SK-N-MC (cell line): ENCODE measurements around the gene USP7.
A peak's percentile ranks its signal among the peaks of the same experiment; 100 is the strongest.
"Not testable (repeated sequence)": the region's sequence is repeated elsewhere in the genome, so short reads cannot be mapped to it uniquely, and the experiment has no call there.

ENCODE experiments used
- DNase-seq: peaks from one replicate; pipeline ENCODE4 v3.0.0-alpha.2; 2011; ENCODE audit warnings: low read depth, low spot score
- H3K27ac ChIP-seq: fragments of 200-600 bp; sonication (generic); 2 replicates; pipeline ENCODE4 v1.5.1; 2016; ENCODE audit warnings: mixed run types
- H3K36me3 ChIP-seq: fragments of 200-600 bp; sonication (generic); 2 replicates; pipeline ENCODE4 v1.6.1; 2017; ENCODE audit warnings: antibody characterized with exemption, low read length, mixed read lengths; ENCODE audit not compliant: insufficient read depth
- H3K4me3 ChIP-seq: fragments of 200-600 bp; sonication (generic); 2 replicates; pipeline ENCODE4 v1.5.1; 2016
- H3K9ac ChIP-seq: fragments of 200-600 bp; sonication (generic); 2 replicates; pipeline ENCODE4 v1.8.0; 2017; ENCODE audit warnings: mixed run types, mixed read lengths; ENCODE audit not compliant: insufficient read length
- H3K9me3 ChIP-seq: fragments of 200-600 bp; sonication (generic); 2 replicates; pipeline ENCODE4 v1.6.1; 2017; ENCODE audit warnings: low read depth, mild to moderate bottlenecking, antibody characterized with exemption, low read length, moderate library complexity, mixed read lengths
- EZH2 ChIP-seq: fragments of 200-600 bp; sonication (generic); IDR thresholded peaks from one replicate; pipeline ENCODE4 v1.6.1; 2017; ENCODE audit warnings: antibody characterized with exemption
- FOXP2 ChIP-seq: optimal IDR thresholded peaks from 2 replicates; pipeline ENCODE3; 2011; ENCODE audit warnings: mild to moderate bottlenecking, moderate library complexity; ENCODE audit not compliant: insufficient read depth; ENCODE audit errors: extremely low read length, control extremely low read depth
- POLR2AphosphoS5 ChIP-seq: IDR thresholded peaks from 2 replicates; pipeline ENCODE4 v1.6.1; 2012; ENCODE audit warnings: mild to moderate bottlenecking, low read depth, low read length, borderline replicate concordance

Gene USP7

GRCh38 chr16:8880839-8881510, 82.7 kb downstream of the USP7 start:
- TF ChIP-seq POLR2AphosphoS5 (no peak), EZH2 (no peak), FOXP2 (no peak)
- Histone ChIP-seq H3K27ac (no peak overlapping the region), H3K4me3 (no peak overlapping the region), H3K9ac (no peak overlapping the region), H3K9me3 (no peaks in the 10 kb centered on the region), H3K36me3 (no peaks in the 10 kb centered on the region)
- no peak for DNase-seq

DNA sequence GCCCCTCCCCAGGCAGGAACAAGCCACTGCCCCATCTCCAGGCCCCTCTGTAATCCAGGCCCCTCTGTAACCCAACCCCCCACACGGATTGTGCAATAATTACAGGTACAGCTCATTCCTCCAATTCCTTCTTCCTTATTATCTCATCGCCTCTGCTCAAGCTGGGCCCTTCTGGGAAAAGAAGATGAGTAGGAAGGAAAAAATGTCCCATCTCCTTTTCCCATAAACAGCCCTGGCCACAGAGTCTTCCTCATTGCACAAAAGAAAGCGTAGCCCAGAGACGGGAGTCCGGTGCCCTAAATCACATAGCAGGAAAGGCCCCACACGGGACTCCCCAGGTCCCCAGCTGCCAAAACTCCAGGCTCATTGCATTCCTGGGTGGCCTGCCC, 85.2 kb downstream of the USP7 start:
- Histone ChIP-seq H3K9ac (no peak overlapping the region), H3K27ac (no peak overlapping the region), H3K9me3 (no peaks in the 10 kb centered on the region), H3K4me3 (no peak overlapping the region), H3K36me3 (no peaks in the 10 kb centered on the region)
- no peak for DNase-seq
- no peak for TF ChIP-seq POLR2AphosphoS5
- no peak for TF ChIP-seq FOXP2
- no peak for TF ChIP-seq EZH2

GRCh38 chr16:8877894-8878522, 85.7 kb downstream of the USP7 start:
- Histone ChIP-seq H3K27ac (no peak overlapping the region), H3K36me3 (no peaks in the 10 kb centered on the region), H3K4me3 (no peak overlapping the region), H3K9me3 (no peaks in the 10 kb centered on the region), H3K9ac (no peak overlapping the region)
- DNase-seq: no peak
- TF ChIP-seq FOXP2 (no peak), EZH2 (no peak), POLR2AphosphoS5 (no peak)

GRCh38 chr16:8875317-8875716, 88.4 kb downstream of the USP7 start:
- not testable (repeated sequence) for H3K4me3 ChIP-seq, H3K9ac ChIP-seq, DNase-seq, H3K9me3 ChIP-seq, H3K27ac ChIP-seq, H3K36me3 ChIP-seq

DNA sequence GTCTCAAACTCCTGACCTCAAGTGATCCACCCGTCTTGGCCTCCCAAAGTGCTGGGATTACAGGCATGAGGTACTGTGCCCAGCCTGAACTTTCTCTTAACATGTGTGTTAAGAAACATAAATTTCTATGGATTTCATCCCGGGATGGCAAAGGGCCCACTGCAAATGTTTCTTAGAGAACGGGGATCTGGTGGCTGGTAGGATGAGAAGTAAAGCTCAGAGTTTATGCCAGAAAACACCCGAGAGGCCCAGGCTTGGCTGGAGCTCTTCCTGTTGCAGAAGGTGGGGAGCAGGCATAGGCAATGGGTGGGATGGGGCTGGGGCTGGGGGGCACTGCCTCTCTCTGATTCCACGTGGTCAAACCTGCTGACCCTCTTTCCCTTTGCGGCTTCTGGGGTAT, 89.3 kb downstream of the USP7 start:
- DNase-seq: no peak
- Histone ChIP-seq H3K36me3 (no peaks in the 10 kb centered on the region), H3K4me3 (no peak overlapping the region), H3K9ac (no peak overlapping the region), H3K27ac (peak overlapping the region; percentile 9; the same call in 1 of the 2 replicates), H3K9me3 (no peaks in the 10 kb centered on the region)
- TF ChIP-seq POLR2AphosphoS5: no peak

DNA sequence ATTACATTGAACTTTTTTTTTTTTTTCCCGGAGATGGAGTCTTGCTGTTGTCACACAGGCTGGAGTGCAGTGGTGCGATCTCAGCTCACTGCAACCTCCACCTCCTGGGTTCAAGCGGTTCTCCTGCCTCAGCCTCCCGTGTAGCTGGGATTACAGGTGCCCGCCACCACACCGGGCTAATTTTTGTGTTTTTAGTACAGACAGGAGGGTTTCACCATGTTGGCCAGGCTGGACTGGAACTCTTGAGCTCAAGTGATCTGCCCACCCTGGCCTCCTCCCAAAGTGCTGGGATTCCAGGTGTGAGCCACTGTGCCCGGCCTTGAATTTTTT, 89.9 kb downstream of the USP7 start:
- 0 out of 2 replicates have a peak overlapping the region, but pooled peaks have one; percentile 42 for H3K27ac ChIP-seq
- DNase-seq, H3K36me3 ChIP-seq, H3K9ac ChIP-seq, H3K4me3 ChIP-seq, H3K9me3 ChIP-seq: not testable (repeated sequence)

DNA sequence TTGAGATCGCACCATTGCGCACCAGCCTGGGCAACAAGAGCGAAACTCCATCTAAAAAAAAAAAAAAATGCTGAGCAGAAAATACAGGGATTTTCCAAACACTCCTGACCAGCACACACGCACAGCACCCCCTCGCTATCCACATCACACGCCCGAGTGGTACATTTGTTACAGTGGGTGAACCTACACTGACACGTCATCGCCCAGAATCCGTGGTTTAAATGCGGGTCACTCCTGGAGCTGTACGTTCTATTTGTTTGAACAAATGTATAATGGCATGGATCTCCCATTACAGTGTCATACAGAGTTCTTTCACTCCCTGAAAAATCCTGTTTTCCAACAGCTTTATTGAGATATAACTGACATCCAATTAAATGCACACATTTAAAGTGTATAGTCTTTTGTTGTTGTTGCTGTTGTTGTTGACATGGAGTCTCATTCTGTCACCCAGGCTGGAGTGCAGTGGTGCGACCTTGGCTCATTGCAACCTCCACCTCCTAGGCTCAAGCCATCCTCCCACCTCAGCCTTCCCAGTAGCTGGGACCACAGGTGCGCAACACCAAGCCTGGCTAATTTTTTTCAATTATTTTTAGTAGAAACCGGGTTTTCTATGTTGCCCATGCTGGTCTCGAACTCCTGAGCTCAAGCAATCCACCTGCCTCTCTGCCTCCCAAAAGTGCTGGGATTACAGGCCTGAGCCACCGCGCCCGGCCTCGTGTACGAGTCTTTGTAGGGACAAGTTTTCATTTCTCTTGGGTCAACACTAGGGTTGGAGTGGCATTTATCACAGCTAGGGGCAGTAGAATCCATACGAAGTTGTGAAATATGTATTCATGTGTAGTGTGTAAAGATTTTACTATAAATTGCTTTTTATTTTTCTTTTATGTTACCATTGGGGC, 90.5 kb downstream of the USP7 start:
- Histone ChIP-seq H3K9me3 (no peaks in the 10 kb centered on the region), H3K9ac (no peak overlapping the region), H3K27ac (peak overlapping the region; percentile 42; the same call in 1 of the 2 replicates), H3K4me3 (no peak overlapping the region), H3K36me3 (no peaks in the 10 kb centered on the region)
- DNase-seq: no peak
- TF ChIP-seq POLR2AphosphoS5 (no peak), FOXP2 (no peak), EZH2 (no peak)

DNA sequence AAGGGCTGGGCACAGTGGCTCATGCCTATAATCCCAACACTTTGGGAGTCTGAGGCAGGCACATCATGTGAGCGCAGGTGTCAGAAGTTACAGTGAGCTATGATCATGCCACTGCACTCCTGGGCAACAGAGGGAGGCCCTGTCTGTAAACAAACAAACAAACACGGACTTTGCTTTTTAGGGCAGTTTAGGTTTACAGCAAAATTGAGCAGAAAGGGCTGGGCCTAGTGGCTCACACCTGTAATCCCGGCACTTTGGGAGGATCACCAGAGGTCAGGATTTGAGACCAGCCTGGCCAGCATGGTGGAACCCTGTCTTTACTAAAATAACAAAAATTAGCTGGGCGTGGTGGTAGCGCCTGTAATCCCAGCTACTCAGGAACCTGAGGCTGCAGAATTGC, 91.6 kb downstream of the USP7 start:
- H3K4me3 ChIP-seq: no peak overlapping the region
- no peaks in the 10 kb centered on the region for H3K9me3 ChIP-seq
- H3K27ac ChIP-seq: no peak overlapping the region
- no peak for DNase-seq
- H3K9ac ChIP-seq: no peak overlapping the region
- H3K36me3 ChIP-seq: peaks cover 9% of the 10 kb centered on the region
- TF ChIP-seq EZH2 (no peak), FOXP2 (no peak)

DNA sequence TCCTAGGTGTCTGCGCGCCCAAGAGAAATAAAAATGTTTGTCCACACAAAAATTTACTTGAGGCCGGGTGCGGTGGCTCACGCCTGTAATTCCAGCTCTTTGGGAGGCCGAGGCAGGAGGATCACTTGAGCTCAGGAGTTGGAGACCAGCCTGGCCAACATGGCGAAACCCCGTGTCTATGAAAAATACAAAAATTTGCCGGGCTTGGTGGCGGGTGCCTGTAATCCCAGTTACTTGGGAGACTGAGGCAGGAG, 93.8 kb downstream of the USP7 start:
- DNase-seq, H3K9ac ChIP-seq, H3K4me3 ChIP-seq: not testable (repeated sequence)

More for the DNA sequence above, 93.8 kb downstream of the USP7 start:
- H3K27ac ChIP-seq, H3K9me3 ChIP-seq: not testable (repeated sequence)
- H3K36me3 ChIP-seq: peaks cover 23% of the 10 kb centered on the region
